NCI-H128 (cell line): ENCODE data around the gene NR5A2.

Source experiments
- DNase-seq: peaks from one replicate; lab custom pipeline; 2025; ENCODE audit not compliant: unreplicated experiment; lab: John Stamatoyannopoulos, UW

NR5A2 gene

DNA sequence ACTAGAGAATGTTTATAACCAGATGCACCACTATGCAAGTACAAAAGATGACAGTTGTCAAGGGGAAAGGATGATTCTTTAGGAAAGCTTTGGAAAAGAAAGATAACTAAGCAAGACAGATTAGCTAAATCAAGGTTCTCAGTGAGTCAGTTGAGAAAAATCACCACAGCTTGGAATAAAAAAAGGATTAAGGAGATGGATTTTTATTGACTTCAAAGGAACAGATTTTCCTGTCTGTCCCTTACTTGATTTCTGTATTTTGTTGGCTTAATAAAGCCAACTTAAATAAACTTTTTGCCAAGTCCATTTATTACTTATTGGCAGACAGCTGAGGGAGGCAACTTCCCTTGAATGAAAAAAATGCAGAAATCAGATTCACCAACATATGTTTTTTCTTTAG is 93.9 kb downstream of the NR5A2 start:
- DNase-seq, result no peak

DNA sequence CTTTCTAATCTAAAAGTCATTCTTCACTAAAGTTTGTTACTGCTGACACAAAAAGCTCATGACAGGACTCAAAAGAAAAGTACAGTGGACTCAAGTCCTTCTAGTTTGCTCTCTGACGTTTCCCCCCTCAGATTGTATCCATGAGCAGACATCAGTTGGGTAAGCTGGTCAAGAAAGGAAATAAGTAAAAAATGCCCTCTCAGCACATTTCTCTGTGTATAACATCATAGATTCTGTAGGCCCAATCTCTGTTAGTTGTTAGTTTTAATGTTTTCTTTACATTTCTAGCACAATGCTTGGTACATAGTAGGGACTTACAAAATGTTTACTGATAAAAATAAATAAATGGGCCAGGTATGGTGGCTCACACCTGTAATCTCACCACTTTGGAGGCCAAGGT is 96.8 kb downstream of the NR5A2 start:
- no peak for DNase-seq

DNA sequence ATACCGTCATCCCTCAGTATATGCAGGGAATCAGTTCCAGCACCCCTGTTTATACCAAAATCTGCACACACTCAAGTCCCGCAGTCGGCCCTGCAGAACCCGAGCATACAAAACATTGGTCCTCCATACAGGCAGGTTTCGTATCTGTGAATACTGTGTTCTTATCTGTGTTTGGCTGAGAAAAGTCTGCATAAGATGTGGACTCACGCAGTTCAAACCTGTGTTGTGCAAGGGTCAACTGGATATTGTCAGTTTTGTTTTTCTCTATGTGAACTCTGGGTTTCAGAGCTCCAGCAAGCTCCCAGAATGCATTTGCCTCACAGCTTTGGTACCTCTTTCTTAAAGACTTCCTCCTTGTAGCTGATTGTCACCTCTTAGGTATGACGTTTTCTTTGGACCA is 100.6 kb downstream of the NR5A2 start:
- no peak for DNase-seq

DNA sequence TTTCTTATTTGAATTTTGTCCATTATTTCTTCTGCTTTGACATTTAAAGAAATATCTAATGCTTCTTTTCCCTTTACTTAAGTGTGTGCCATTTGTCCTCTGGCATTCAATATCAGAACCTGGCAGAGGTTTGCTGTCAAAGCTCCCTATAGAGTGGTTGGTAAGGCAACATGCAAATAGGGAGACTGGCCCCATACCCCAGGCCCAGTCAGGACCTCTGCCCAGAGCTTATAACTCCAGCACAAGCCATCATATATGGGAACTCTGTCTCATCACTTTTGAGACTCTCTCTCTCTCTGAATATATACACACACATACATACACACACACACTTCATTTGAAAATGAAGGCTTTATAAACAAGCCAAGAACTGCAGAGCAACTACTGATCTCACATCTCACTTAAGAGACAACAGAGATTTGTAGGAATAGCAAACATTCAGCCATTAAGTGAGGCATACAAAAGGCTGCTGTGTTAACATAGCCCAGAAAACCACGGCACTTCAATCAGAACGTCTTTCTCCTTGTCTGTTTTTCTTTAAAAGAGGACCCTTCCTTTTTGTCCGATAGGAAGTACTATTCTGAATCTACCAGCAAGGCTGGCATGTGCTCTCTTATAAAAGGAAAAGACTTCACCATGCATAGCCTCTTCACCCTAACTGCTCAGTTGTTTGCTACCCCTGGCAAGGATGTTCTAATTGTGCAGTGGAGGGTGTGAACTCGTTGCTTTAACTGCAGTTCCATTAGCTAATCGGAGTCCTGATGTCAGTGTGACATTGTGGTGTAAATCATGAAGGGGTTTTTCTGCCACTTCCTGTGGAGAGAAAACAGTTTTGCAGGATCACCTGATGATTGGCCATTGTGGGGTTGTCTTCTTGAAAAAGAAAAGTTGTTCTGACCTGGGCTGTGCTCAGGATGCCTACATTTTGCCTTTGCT is 101.7 kb downstream of the NR5A2 start:
- DNase-seq, result no peak

DNA sequence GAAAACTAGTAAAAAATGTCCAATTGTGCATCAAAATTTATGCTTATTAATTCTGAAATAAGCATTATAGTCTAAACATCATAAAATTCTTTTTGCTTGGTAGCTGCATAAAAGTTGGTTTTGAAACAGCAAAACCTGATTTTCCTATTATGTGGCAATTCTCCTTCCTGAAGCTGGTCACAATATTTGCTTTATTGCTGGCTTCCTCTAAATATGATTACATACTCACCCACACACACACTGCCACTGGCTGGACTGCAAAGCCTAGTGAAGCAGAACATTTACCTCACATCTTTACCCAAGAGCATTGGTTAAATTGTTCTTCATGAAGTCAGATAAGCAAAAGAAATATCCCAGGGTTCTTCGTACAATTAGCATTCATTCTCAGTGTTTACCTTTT is 103.0 kb downstream of the NR5A2 start:
- DNase-seq, result no peak

DNA sequence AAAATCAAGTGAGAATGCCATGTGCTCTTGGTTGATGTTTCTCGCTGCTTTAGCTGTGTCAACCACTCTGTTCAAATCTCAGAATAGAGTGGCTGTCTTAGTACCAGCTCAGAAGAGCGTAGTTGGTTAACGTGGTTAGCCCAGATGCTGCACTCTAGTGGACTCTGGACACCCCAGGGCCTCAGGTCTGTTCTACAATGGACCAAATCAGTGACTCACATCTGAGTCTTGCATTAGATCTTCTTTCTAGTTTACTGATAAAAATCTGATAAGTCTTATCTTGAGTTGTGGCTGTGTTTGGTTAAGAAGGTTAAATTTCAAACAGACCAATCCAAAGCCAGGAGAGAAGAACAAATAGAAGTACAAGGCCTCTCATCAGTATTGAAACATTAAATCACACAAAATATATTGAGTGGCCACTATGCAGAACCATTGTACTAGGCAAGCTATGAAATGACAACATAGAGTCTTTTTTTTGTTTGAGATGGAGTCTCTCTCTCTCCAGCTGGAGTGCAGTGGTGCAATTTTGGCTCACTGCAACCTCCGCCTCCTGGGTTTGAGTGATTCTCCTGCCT is 104.1 kb downstream of the NR5A2 start:
- DNase-seq, result no peak

GRCh38 chr1:200133123-200133522 is 105.6 kb downstream of the NR5A2 start:
- DNase-seq, result no peak

- DNase-seq, result no peak
Observed at GRCh38 chr1:200134116-200134515, 106.6 kb downstream of the NR5A2 start.

GRCh38 chr1:200136384-200136783 is 108.9 kb downstream of the NR5A2 start:
- no peak for DNase-seq

- DNase-seq, result no peak
Observed at GRCh38 chr1:200139661-200140250, 112.2 kb downstream of the NR5A2 start.

DNA sequence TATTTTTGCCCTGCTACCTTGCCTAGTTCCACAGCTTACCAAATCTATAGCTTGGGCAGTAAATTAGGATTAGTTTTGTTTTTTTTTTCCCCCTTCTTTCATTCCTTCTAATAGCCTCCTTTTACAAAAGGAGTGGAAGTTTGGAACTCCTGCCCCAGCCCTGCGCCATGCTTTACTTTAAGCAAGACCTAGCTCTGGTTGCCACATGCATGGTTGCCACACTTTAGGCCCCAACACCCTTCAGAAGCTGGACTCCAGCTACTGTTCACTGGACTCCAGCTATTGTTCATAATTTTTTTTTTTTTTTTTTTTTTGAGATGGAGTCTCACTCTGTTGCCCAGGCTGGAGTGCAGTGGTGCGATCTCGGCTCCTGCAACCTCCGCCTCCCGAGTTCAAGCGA is 115.8 kb downstream of the NR5A2 start:
- no peak for DNase-seq

DNA sequence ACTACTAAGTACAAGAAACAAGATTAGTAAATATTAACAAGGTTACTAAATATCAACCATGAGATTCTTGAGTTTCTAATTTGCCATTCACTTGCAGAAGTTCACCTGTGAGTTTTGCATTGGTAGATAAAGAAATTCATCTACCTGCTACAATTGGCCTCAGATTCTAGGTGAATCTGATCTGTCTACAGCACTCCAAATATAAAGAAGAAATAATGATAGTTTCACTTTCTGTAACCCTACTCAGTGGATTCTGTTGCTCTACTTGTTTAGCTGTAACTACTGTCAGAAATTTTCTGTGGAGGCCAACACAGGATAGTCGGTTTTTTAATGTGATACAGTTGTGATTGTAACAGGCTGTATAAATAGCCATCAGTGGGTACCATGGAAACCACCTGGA is 118.6 kb downstream of the NR5A2 start:
- DNase-seq, result no peak

DNA sequence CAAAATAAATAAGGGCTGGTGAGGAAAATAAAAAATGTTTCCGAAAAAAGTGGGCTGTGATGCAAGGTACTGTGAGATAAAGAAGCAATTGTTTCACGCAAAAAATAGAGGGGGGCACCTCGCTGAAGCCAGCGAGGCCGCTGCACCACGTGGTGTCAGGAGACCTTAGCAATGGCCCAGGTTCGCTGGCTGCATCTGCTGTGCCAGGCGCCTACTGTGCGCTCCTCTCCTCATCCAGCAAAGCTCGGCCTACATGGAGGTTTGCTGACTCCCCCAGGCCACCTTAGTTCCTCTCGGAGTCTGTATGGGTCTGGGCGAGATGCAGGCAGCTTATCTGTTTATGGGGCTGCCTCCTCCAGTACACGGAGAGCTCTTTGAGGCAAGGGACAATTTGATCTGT is 119.6 kb downstream of the NR5A2 start:
- no peak for DNase-seq

GRCh38 chr1:200147742-200148141 is 120.2 kb downstream of the NR5A2 start:
- no peak for DNase-seq

DNA sequence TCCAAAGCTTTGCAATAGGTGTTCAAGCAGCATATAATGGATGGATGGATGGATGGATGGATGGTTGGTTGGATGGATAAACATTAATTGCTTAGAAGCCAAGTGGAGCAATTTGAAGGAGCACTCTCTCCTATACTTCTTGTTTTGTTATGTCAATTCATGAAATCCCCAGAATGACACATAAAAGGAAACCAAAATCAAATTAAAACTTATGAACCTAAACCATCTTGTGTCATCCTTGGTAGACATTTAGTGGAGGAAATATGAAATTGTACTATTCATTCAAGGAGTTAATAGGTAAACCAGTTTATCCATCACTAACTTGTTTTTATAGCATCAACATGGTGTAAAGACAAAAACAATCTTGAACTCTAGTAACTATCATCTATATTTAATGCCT is 122.5 kb downstream of the NR5A2 start:
- no peak for DNase-seq

DNA sequence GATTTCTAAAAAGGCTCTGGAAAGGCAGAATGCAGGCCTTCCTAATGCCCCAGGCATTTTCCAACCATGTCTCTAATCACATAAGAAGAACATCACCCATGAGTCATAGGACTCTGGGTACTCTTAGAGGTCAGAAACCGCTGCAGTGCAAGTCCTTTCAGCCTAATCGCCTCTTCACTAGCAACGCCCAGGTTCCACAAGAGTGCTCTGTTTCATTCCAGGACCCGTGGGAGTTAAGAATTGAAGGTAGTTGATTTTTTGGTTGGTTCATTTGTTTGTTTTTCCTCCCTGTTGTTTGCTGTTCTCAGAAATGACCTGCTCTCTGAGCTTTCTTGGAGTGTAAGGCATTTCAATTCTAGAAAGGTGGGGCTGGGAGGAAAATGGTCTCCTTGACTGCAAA is 123.2 kb downstream of the NR5A2 start:
- no peak for DNase-seq

- DNase-seq, result no peak
Observed at GRCh38 chr1:200152336-200152735, 124.8 kb downstream of the NR5A2 start.

DNA sequence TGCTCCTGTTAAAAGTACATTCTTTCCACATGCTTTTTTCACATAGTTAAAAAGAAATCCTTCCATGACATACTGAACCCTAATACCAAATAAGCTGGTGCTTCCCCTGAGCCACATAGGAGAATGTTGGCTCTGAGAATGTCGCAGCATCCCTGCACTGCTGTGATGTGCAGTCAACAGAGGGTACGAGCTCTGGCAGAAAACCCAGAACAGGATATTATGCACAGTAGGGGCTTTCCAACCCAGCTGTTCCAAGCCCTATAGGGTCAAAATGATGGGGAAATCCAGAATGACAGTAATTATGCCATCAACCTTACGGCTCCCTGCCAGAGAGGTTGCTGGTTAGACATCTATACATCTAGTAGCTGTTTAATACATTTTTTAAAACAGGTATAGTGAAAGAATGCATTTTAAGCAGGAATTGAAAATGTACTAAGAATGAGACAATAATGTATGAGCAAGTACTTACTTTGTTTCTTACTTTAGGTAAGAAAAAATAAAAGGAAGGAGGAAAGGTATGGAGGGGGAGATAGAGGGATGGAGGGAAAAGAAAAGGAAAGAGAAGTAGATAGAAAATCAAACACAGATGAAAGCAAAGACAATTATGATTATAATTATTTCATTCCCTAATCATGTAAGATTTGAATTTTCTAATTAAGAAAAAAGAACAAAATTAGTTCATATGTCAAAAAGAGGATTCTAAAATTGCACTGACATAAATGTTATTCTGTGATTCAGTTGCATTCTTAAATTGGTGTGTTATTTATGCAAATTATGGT is 126.0 kb downstream of the NR5A2 start:
- no peak for DNase-seq

DNA sequence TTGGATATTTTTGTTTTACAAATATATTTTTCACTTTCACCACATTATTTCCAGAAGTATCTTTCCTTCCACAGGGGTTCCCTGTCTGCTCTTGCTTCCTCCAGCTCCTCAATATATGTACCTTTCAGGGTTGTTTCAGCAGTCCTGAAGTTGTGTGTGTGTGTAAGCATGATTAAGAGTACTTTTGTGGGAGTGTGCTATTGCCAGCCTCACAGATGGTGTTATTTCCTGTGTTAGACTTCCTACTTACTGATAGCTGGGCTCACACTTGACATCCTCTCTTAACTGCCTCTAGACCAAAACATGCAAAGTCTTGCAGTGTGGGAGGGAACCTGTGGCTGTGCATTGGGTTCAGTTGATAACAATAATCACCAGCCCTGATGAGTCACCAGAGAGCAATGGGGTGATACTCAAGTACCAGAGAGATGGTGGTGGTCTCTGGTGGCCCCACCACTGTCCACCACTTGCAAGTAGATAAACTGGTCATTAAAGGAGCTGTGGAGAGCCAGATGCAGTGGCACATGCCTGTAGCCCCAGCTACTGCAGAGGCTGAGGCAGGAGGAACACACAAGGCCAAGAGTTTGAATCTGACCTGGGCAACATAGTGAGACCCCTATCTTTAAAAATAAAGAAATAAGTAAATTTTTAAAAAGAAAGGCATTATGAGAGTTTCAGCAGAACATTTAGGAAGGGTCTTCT is 126.7 kb downstream of the NR5A2 start:
- DNase-seq, result no peak

DNA sequence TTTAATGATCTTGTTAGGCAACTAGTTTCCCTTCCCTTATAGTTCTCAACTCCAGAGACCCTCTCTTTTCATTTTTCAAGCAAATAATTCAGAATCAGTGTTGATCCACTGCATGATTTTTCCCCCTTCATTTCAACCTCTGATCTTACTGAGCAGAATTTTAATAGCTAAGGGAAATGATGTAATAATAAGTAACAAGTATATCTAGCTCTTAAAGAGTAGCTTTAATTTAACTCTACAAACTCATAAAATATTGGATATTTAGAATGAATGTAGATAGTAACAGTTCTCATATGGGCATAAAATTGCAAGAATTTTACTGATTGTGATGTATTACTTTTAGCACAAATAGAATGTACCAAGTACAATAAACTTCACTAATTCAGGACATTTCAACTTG is 130.2 kb downstream of the NR5A2 start:
- no peak for DNase-seq

DNA sequence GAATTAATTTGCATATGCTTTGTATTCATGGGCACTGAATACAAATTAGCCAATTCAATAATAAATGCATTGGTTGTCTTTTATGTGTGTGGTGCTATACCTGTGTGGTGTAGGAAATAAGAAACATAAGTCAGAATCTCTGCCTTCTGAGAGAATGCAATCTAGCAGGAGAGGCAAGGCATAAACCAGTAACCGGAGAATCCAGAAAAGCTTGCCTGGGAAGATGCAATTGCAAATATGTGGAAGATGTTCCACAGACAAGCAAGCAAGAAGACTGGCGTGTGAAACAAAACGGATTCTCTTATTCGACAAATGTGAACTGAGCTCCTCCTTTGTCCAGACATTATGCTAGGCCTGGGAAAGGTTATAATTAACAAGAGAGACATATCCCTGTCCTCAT is 134.3 kb downstream of the NR5A2 start:
- no peak for DNase-seq
